Measurements from ENCODE around the gene VWA7. TPM values are rescaled to one million over a fixed set of nuclear protein-coding genes. Genes with fewer than 3 reads are reported as not detected.
A peak's percentile ranks its signal among the peaks of the same experiment; 100 is the strongest.

The VWA7 gene
- total RNA-seq, 1 donor from 2014 or later = 1.8 TPM

GRCh38 chr6:31733734-31734133, 43.4 kb downstream of the VWA7 start:
- no peak for DNase-seq (ENCODE audit: low spot score in 2 of 2, unreplicated experiment in 2 of 2)
- Mint-ChIP-seq H3K4me3 (peak overlapping the region; percentile 82), H3K9me3 (no peaks in the 10 kb centered on the region), H3K36me3 (peaks cover 21% of the 10 kb centered on the region), H3K4me1 (peaks cover 56% of the 10 kb centered on the region), H3K27ac (no peak overlapping the region), H3K27me3 (ENCODE audit: low read depth) (no peaks in the 10 kb centered on the region)
- TF ChIP-seq CTCF (IDR thresholded peaks at IDR 0.05; ENCODE audit: unreplicated experiment) = no peak

- H3K9me3 Mint-ChIP-seq = no peaks in the 10 kb centered on the region
- no peak for DNase-seq (ENCODE audit: low spot score in 2 of 2, unreplicated experiment in 2 of 2)
- peaks cover 46% of the 10 kb centered on the region for H3K4me1 Mint-ChIP-seq
- TF ChIP-seq CTCF (IDR thresholded peaks at IDR 0.05; ENCODE audit: unreplicated experiment) = no peak
- H3K27ac Mint-ChIP-seq = no peak overlapping the region
- H3K4me3 Mint-ChIP-seq = no peak overlapping the region
- H3K36me3 Mint-ChIP-seq = peaks cover 30% of the 10 kb centered on the region
- no peaks in the 10 kb centered on the region for H3K27me3 Mint-ChIP-seq (ENCODE audit: low read depth)
Observed at GRCh38 chr6:31732029-31732428, 45.1 kb downstream of the VWA7 start.

GRCh38 chr6:31730631-31731086, 46.5 kb downstream of the VWA7 start:
- peaks cover 43% of the 10 kb centered on the region for H3K36me3 Mint-ChIP-seq
- DNase-seq (ENCODE audit: low spot score in 2 of 2, unreplicated experiment in 2 of 2) = no peak
- peaks cover 34% of the 10 kb centered on the region for H3K4me1 Mint-ChIP-seq
- H3K4me3 Mint-ChIP-seq = peak overlapping the region; percentile 100
- H3K27ac Mint-ChIP-seq = peak overlapping the region; percentile 98
- H3K27me3 Mint-ChIP-seq (ENCODE audit: low read depth) = no peaks in the 10 kb centered on the region
- TF ChIP-seq CTCF (IDR thresholded peaks at IDR 0.05; ENCODE audit: unreplicated experiment) = no peak
- H3K9me3 Mint-ChIP-seq = no peaks in the 10 kb centered on the region

GRCh38 chr6:31729979-31730630, 47.0 kb downstream of the VWA7 start:
- DNase-seq (ENCODE audit: low spot score in 2 of 2, unreplicated experiment in 2 of 2) = peak; percentile 89 to 92
- Mint-ChIP-seq H3K9me3 (no peaks in the 10 kb centered on the region), H3K27me3 (ENCODE audit: low read depth) (no peaks in the 10 kb centered on the region), H3K36me3 (peaks cover 45% of the 10 kb centered on the region), H3K27ac (peak overlapping the region; percentile 98), H3K4me1 (peaks cover 30% of the 10 kb centered on the region), H3K4me3 (peak overlapping the region; percentile 100)
- no peak for TF ChIP-seq CTCF (IDR thresholded peaks at IDR 0.05; ENCODE audit: unreplicated experiment)

- no peak for TF ChIP-seq CTCF (IDR thresholded peaks at IDR 0.05; ENCODE audit: unreplicated experiment)
- peak; percentile 71 to 85 for DNase-seq (ENCODE audit: low spot score in 2 of 2, unreplicated experiment in 2 of 2)
- Mint-ChIP-seq H3K9me3 (no peaks in the 10 kb centered on the region), H3K4me1 (peaks cover 26% of the 10 kb centered on the region), H3K27ac (peak overlapping the region; percentile 98), H3K36me3 (peaks cover 45% of the 10 kb centered on the region), H3K4me3 (peak overlapping the region; percentile 100), H3K27me3 (ENCODE audit: low read depth) (no peaks in the 10 kb centered on the region)
Observed at GRCh38 chr6:31729515-31729978, 47.6 kb downstream of the VWA7 start.
